ENCODE data around the gene PHLDB3.

- no peak for TF ChIP-seq FOXK2 (IDR thresholded peaks at IDR 0.05)
- TF ChIP-seq NFRKB (IDR thresholded peaks at IDR 0.05), result no peak
- no peak for TF ChIP-seq FOXA1 (IDR thresholded peaks at IDR 0.05)
- TF ChIP-seq FOXM1 (IDR thresholded peaks at IDR 0.05; ENCODE audit: borderline replicate concordance), result no peak
Observed at GRCh38 chr19:43481701-43482100, 22.8 kb downstream of the PHLDB3 start.
